MCF 10A (cell line): ENCODE measurements around the gene HOXA6. TPM values are rescaled to one million over a fixed set of nuclear protein-coding genes. Genes with fewer than 3 reads are reported as not detected.
A peak's percentile ranks its signal among the peaks of the same experiment; 100 is the strongest.

ENCODE experiments used
- BruUV-seq: library from RNA; stranded (reverse); fragments of 400-500 nt; replicated peaks from 2 replicates; lab custom pipeline; 2021; lab: Mats Ljungman, UMichigan
- CTCF ChIA-PET: fragments of 300-600 bp; sonication (Branson Sonifier 250); formaldehyde crosslinking; extraction: SDS; loops from one replicate; lab custom pipeline; 2021; ENCODE audit warnings: antibody characterized with exemption, inconsistent platforms; lab: Yijun Ruan, JAX
- POLR2A ChIA-PET: fragments of 300-600, 350-650 bp; sonication (Branson Sonifier 250); formaldehyde crosslinking; extraction: SDS; loops from one replicate; lab custom pipeline; 2020; ENCODE audit warnings: antibody characterized with exemption, inconsistent platforms; lab: Yijun Ruan, JAX
- DNase-seq: peaks from one replicate; pipeline ENCODE4 v3.0.0-alpha.2; 2018; ENCODE audit not compliant: unreplicated experiment
- H3K27ac Mint-ChIP-seq: one replicate; pipeline ENCODE4 v1.8.0; 2022; ENCODE audit warnings: mild to moderate bottlenecking, low read depth, mixed read lengths; ENCODE audit not compliant: unreplicated experiment
- H3K27me3 Mint-ChIP-seq: one replicate; pipeline ENCODE4 v1.8.0; 2022; ENCODE audit warnings: mixed read lengths; ENCODE audit not compliant: insufficient read depth, unreplicated experiment
- H3K36me3 Mint-ChIP-seq: one replicate; pipeline ENCODE4 v1.8.0; 2022; ENCODE audit warnings: mild to moderate bottlenecking, moderate library complexity, mixed read lengths; ENCODE audit not compliant: insufficient read depth, unreplicated experiment
- H3K4me1 Mint-ChIP-seq: one replicate; pipeline ENCODE4 v1.8.0; 2022; ENCODE audit warnings: mixed read lengths; ENCODE audit not compliant: insufficient read depth, unreplicated experiment
- H3K4me3 Mint-ChIP-seq: one replicate; pipeline ENCODE4 v1.8.0; 2022; ENCODE audit warnings: mild to moderate bottlenecking, moderate library complexity, mixed read lengths; ENCODE audit not compliant: unreplicated experiment
- H3K9me3 Mint-ChIP-seq: one replicate; pipeline ENCODE4 v1.8.0; 2022; ENCODE audit warnings: mixed read lengths; ENCODE audit not compliant: unreplicated experiment
- intact Hi-C: fragments of 100-400 bp; cut with micrococcal nuclease; formaldehyde crosslinking; loops from 2 replicates; pipeline ENCODE4 v1.14.1; 2022
- total RNA-seq: library from RNA; stranded (reverse); gene quantifications from 2 replicates; pipeline ENCODE4 v1.2.3, GENCODE V29; 2022
- TF ChIP-seq, protein P1 (sequence below): fragments of 200-600 bp; IDR thresholded peaks from one replicate; pipeline ENCODE4 v1.8.0; 2022; ENCODE audit warnings: antibody characterized with exemption, mild to moderate bottlenecking; ENCODE audit not compliant: unreplicated experiment

The HOXA6 gene
- total RNA-seq, 1 experiment from 2014 or later: 0.96 TPM

DNA sequence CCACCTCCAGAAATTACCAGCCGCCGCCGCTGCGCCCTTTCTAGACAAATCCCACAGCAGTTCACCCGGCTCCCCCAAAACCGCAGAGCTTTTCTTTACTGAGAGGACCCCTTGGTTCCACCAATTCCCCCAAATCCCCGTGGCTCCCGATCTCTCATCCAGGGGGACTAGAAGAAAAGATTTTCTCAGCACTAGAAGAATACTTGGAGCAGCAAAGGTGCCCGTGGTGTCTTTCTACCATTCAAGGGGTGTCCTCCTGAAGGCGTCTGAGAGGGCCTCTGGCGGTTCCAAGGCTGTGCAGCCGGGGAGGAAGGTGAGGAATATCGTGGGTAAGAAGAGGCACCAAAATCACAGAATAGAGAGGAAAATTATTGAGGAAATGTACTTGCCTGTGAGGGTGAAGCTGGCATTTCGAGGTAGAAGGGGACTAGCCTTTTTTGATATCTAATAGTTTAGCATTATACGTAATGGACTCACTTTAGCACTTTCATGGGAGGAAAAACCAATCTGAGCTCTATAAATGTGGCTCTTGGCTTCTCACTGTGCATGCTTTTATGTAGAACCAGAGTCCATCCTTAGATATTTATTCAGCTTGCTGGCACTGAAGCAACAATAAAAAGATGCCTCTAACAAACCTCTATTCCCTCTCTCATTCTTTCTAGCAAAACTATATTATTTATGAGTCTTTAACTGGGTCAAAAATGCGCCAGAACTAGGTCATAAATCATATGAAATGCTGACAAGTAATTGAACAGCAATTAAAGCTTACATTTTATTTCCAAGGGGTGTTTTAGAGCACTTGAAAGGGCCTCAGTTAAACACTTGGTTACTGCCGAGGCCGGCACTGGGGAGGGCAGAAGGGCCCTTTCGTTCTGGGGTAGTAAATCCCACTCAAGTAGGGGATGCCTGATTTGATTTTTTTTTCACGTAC, 31.3 kb downstream of the HOXA6 start:
- Mint-ChIP-seq H3K4me1 (peaks cover 33% of the 10 kb centered on the region), H3K27me3 (no peaks in the 10 kb centered on the region), H3K4me3 (peak overlapping the region; percentile 80), H3K27ac (peak overlapping the region; percentile 90), H3K9me3 (no peaks in the 10 kb centered on the region), H3K36me3 (peaks cover 30% of the 10 kb centered on the region)
- TF ChIP-seq, protein P1, sequence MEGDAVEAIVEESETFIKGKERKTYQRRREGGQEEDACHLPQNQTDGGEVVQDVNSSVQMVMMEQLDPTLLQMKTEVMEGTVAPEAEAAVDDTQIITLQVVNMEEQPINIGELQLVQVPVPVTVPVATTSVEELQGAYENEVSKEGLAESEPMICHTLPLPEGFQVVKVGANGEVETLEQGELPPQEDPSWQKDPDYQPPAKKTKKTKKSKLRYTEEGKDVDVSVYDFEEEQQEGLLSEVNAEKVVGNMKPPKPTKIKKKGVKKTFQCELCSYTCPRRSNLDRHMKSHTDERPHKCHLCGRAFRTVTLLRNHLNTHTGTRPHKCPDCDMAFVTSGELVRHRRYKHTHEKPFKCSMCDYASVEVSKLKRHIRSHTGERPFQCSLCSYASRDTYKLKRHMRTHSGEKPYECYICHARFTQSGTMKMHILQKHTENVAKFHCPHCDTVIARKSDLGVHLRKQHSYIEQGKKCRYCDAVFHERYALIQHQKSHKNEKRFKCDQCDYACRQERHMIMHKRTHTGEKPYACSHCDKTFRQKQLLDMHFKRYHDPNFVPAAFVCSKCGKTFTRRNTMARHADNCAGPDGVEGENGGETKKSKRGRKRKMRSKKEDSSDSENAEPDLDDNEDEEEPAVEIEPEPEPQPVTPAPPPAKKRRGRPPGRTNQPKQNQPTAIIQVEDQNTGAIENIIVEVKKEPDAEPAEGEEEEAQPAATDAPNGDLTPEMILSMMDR: no peak
- DNase-seq: peak; percentile 53
- intact Hi-C loops: no loop called here
- ChIA-PET POLR2A (interaction anchor here (0.8 to 15.3 kb wide), 14 partner anchors 8 to 546 kb away, joined by 3 to 485 read pairs (median 4); partner anchors contain the start of genes HIBADH, HOXA1, HOXA5 and SKAP2), CTCF (interaction anchor here (0.6 to 3.6 kb wide), 15 partner anchors 10 to 263 kb away, joined by 3 to 24 read pairs (median 6); partner anchors contain the start of gene HOXA4)
- no TSS peak for BruUV-seq

- ChIA-PET POLR2A (interaction anchor here (0.9 to 15.3 kb wide), 20 partner anchors 8 to 917 kb away, joined by 3 to 485 read pairs (median 6); partner anchors contain the start of genes CBX3, HIBADH, HOXA1 and HOXA5), CTCF (interaction anchor here (0.7 to 3.6 kb wide), 15 partner anchors 8 to 261 kb away, joined by 3 to 24 read pairs (median 4); partner anchors contain the start of gene HOXA4)
- H3K36me3 Mint-ChIP-seq: peaks cover 31% of the 10 kb centered on the region
- H3K9me3 Mint-ChIP-seq: no peaks in the 10 kb centered on the region
- H3K4me1 Mint-ChIP-seq: peaks cover 31% of the 10 kb centered on the region
- H3K27ac Mint-ChIP-seq: peak overlapping the region; percentile 90
- no peaks in the 10 kb centered on the region for H3K27me3 Mint-ChIP-seq
- H3K4me3 Mint-ChIP-seq: peak overlapping the region; percentile 80
- TF ChIP-seq, protein P1: no peak
- DNase-seq: peak; percentile 81
- intact Hi-C loops: loop anchor here (1.0 kb wide), 1 partner anchor 15 kb away; the partner anchor contains the start of gene HOXA4
- BruUV-seq: TSS peak; percentile 57
Measured at GRCh38 chr7:27115221-27116026, 32.1 kb downstream of the HOXA6 start.

DNA sequence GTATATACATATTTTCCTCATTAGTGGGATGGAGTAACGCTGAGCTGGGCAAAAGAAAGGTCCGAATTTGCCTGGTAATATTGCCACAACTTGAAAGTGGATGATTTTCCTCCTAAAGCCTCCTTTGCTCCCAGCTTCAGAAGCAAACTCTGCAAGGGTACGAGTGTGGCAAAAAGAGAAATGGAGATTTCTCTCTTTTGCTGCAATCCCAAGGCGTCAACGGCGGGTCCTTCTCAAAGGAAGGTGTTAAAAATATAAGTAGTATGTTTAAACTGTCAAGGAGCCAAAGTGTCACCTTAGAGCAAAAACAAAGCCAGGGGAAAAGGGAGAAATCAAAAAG, 32.7 kb downstream of the HOXA6 start:
- BruUV-seq: no TSS peak
- Mint-ChIP-seq H3K9me3 (no peaks in the 10 kb centered on the region), H3K27me3 (no peaks in the 10 kb centered on the region), H3K4me1 (peaks cover 31% of the 10 kb centered on the region), H3K27ac (peak overlapping the region; percentile 90), H3K4me3 (peak overlapping the region; percentile 80), H3K36me3 (peaks cover 27% of the 10 kb centered on the region)
- POLR2A ChIA-PET: interaction anchor here (0.6 to 15.3 kb wide), 18 partner anchors 7 to 916 kb away, joined by 3 to 485 read pairs (median 7); partner anchors contain the start of genes CBX3, HOXA1, HOXA5 and HOXA6
- intact Hi-C loops: loop anchor here (1.0 kb wide), 1 partner anchor 15 kb away; the partner anchor contains the start of gene HOXA4
- CTCF ChIA-PET: interaction anchor here (0.9 to 3.6 kb wide), 13 partner anchors 8 to 260 kb away, joined by 3 to 24 read pairs (median 4); partner anchors contain the start of genes HOXA4 and HOXA5
- DNase-seq: no peak
- TF ChIP-seq, protein P1: no peak
